ENCODE results near the gene UBE2B.
"Not testable (repeated sequence)": the region's sequence is repeated elsewhere in the genome, so short reads cannot be mapped to it uniquely, and the experiment has no call there.

DNA sequence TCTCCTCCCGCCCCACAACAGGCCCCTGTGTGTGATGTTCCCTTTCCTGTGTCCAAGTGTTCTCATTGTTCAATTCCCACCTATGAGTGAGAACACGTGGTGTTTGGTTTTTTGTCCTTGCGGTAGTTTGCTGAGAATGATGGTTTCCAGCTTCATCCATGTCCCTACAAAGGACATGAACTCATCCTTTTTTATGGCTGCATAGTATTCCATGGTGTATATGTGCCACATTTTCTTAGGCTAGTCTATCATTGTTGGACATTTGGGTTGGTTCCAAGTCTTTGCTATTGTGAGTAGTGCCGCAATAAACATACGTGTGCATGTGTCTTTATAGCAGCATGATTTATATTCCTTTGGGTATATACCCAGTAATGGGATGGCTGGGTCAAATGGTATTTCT, 2.3 kb downstream of the UBE2B start:
- TF ChIP-seq, protein P1, sequence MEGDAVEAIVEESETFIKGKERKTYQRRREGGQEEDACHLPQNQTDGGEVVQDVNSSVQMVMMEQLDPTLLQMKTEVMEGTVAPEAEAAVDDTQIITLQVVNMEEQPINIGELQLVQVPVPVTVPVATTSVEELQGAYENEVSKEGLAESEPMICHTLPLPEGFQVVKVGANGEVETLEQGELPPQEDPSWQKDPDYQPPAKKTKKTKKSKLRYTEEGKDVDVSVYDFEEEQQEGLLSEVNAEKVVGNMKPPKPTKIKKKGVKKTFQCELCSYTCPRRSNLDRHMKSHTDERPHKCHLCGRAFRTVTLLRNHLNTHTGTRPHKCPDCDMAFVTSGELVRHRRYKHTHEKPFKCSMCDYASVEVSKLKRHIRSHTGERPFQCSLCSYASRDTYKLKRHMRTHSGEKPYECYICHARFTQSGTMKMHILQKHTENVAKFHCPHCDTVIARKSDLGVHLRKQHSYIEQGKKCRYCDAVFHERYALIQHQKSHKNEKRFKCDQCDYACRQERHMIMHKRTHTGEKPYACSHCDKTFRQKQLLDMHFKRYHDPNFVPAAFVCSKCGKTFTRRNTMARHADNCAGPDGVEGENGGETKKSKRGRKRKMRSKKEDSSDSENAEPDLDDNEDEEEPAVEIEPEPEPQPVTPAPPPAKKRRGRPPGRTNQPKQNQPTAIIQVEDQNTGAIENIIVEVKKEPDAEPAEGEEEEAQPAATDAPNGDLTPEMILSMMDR (IDR thresholded peaks at IDR 0.05 in 4 of 5, conservative IDR thresholded peaks at IDR 0.05 in 1 of 5): not testable (repeated sequence)
- TF ChIP-seq POLR2A (IDR thresholded peaks at IDR 0.05): not testable (repeated sequence)

Measured in gastrocnemius medialis (tissue), 4 donors.